Lower lobe of right lung (tissue), 2 donors: ENCODE results near the gene SPATA25. TPM values are rescaled to one million over a fixed set of nuclear protein-coding genes. Genes with fewer than 3 reads are reported as not detected.
"Not testable (repeated sequence)": the region's sequence is repeated elsewhere in the genome, so short reads cannot be mapped to it uniquely, and the experiment has no call there.

Experiments used
- ATAC-seq, 2 donors: fragments of 200-7000 bp; cut with Tn5 transposase; one replicate each; pipeline ENCODE4 v1.9.1; 2020 to 2022; ENCODE audit warnings: mild to moderate bottlenecking in 2 of 2, moderate library complexity in 2 of 2
- DNase-seq: peaks from one replicate; pipeline ENCODE4 v3.0.0-alpha.2; 2020
- H3K27ac ChIP-seq: fragments of 200-600 bp; one replicate; pipeline ENCODE4 v1.8.0; 2022
- H3K27me3 ChIP-seq: fragments of 200-600 bp; one replicate; pipeline ENCODE4 v1.8.0; 2022; ENCODE audit warnings: low read depth
- H3K36me3 ChIP-seq: fragments of 200-600 bp; one replicate; pipeline ENCODE4 v1.8.0; 2022; ENCODE audit warnings: mild to moderate bottlenecking
- H3K4me1 ChIP-seq: fragments of 200-600 bp; one replicate; pipeline ENCODE4 v1.8.0; 2022
- H3K4me3 ChIP-seq: fragments of 200-600 bp; one replicate; pipeline ENCODE4 v1.8.0; 2022; ENCODE audit warnings: mild to moderate bottlenecking
- H3K9me3 ChIP-seq: fragments of 200-600 bp; one replicate; pipeline ENCODE4 v1.8.0; 2022
- intact Hi-C: fragments of 100-400 bp; cut with DNase I; formaldehyde crosslinking; loops from one replicate; pipeline ENCODE4 v1.11.0; 2022
- total RNA-seq: library from RNA; stranded (reverse); fragmentation: NEBNext Ultra II Directional; extraction: Animal tissue kit (Norgen Biotek cat#: 25700); gene quantifications from one replicate; pipeline ENCODE4 v1.2.1, GENCODE V29; 2021
- TF ChIP-seq, protein P1 (sequence below): fragments of 200-600 bp; IDR thresholded peaks from one replicate; pipeline ENCODE4 v1.8.0; 2022; ENCODE audit warnings: antibody characterized with exemption, mild to moderate bottlenecking
- donor health status: DM: no; HTN: yes; CAD: no; lungs with severe emphysema.

The SPATA25 gene
- total RNA-seq, 1 donor from 2014 or later, result 1.1 TPM

DNA sequence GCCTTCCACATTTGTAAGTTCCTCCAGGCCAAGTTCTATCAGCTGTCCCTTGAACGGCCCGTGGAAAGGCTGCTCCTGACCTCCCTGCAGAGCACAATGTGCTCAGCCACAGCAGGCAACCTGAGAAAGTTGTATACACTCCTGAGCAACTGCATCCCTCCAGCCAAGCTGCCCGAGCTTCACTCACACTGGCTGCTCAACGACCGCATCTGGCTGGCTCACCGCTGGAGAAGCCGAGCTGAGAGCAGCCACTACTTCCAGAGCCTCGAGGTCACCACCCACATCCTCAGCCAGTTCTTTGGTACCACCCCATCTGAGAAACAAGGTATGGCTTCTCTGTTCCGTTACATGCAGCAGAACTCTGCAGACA lies 4.3 kb downstream of the SPATA25 start:
- ATAC-seq (no peak), DNase-seq (no peak)
- TF ChIP-seq, protein P1, sequence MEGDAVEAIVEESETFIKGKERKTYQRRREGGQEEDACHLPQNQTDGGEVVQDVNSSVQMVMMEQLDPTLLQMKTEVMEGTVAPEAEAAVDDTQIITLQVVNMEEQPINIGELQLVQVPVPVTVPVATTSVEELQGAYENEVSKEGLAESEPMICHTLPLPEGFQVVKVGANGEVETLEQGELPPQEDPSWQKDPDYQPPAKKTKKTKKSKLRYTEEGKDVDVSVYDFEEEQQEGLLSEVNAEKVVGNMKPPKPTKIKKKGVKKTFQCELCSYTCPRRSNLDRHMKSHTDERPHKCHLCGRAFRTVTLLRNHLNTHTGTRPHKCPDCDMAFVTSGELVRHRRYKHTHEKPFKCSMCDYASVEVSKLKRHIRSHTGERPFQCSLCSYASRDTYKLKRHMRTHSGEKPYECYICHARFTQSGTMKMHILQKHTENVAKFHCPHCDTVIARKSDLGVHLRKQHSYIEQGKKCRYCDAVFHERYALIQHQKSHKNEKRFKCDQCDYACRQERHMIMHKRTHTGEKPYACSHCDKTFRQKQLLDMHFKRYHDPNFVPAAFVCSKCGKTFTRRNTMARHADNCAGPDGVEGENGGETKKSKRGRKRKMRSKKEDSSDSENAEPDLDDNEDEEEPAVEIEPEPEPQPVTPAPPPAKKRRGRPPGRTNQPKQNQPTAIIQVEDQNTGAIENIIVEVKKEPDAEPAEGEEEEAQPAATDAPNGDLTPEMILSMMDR, result no peak
- no peaks in the 10 kb centered on the region for H3K9me3 ChIP-seq
- peaks cover 8% of the 10 kb centered on the region for H3K4me1 ChIP-seq
- no peak overlapping the region for H3K27ac ChIP-seq
- peaks cover 56% of the 10 kb centered on the region for H3K36me3 ChIP-seq
- H3K4me3 ChIP-seq, result no peak overlapping the region
- intact Hi-C loops, result no loop called here
- H3K27me3 ChIP-seq, result no peaks in the 10 kb centered on the region

DNA sequence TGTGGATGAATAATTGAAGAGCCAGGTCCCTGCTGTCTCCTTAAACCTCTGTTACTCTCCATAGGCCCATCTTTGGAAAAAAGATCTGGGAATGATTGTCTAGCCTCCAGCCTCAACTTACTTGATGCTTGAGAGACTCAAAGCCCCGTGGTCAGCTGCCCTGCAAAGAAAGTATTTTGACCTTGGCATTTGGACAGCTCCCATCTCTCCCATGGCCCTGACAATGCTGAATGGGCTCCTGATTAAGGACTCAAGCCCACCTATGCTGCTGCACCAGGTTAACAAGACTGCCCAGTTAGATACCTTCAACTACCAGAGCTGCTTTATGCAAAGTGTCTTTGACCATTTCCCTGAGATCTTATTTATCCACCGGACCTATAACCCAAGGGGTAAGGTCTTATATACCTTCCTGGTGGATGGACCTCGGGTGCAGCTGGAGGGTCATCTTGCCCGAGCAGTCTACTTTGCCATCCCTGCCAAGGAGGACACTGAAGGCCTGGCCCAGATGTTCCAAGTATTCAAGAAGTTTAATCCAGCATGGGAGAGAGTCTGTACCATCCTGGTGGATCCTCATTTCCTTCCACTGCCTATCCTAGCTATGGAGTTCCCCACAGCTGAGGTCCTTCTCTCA lies 4.8 kb downstream of the SPATA25 start:
- H3K27ac ChIP-seq, result no peak overlapping the region
- H3K27me3 ChIP-seq, result no peaks in the 10 kb centered on the region
- TF ChIP-seq, protein P1, result no peak
- H3K4me3 ChIP-seq, result no peak overlapping the region
- peaks cover 61% of the 10 kb centered on the region for H3K36me3 ChIP-seq
- DNase-seq (no peak), ATAC-seq (no peak)
- intact Hi-C loops, result no loop called here
- H3K4me1 ChIP-seq, result peaks cover 8% of the 10 kb centered on the region
- H3K9me3 ChIP-seq, result no peaks in the 10 kb centered on the region

DNA sequence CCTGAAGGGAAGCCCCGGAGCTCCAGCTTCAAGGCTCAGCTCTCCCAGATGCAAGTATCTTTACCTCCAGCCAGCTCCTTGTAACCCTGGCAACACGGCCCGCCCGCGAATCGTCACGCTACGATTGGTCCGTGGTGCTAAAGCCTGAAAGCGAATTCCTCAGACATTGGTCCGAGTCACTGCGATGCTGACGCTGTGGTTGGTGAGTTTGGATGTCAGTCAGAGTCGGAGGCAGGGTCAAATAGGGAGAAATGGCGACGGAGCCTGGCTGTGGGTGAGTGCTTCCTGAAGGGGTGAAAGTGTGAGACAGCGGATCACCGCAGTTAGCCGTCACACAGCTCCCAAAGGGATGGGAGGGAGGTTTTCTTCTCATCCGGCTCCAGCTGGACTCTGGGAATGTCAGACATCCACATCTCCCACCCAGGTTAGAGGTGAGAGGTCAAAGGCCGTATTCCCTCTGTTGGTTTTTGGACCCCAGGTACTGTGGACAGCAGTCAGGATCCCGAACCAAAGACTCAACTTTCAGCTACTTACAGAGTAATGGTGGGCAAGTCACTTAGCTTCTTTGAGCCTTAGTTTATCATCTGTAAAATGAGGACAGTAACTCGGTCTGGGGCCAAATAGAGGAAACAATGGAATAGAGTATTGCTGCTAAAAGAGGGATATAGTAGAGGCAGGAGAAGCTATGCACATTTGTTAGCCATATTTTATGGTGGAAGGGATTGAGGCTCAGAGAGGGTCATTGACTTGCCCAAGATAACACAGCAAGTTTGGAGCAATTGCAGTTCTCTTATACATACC lies 6.2 kb downstream of the SPATA25 start, which contains the start of gene ZSWIM1:
Gene ZSWIM1, plus strand, starts transcription at position 240 of the 801 bp plus-strand sequence. CDS start 1,366 bp downstream, outside the sequence.
- H3K27ac ChIP-seq, result peak within 1 kb of the TSS; percentile 79
- intact Hi-C loops, result no loop called here
- H3K9me3 ChIP-seq, result no peaks in the 10 kb centered on the region
- DNase-seq, result peak; percentile 98
- H3K36me3 ChIP-seq, result peaks cover 58% of the 10 kb centered on the region
- TF ChIP-seq, protein P1, result no peak
- H3K4me1 ChIP-seq, result peaks cover 8% of the 10 kb centered on the region
- peak within 1 kb of the TSS; percentile 69 for H3K4me3 ChIP-seq
- peak; percentile 98 to 100 for ATAC-seq
- H3K27me3 ChIP-seq, result no peaks in the 10 kb centered on the region

DNA sequence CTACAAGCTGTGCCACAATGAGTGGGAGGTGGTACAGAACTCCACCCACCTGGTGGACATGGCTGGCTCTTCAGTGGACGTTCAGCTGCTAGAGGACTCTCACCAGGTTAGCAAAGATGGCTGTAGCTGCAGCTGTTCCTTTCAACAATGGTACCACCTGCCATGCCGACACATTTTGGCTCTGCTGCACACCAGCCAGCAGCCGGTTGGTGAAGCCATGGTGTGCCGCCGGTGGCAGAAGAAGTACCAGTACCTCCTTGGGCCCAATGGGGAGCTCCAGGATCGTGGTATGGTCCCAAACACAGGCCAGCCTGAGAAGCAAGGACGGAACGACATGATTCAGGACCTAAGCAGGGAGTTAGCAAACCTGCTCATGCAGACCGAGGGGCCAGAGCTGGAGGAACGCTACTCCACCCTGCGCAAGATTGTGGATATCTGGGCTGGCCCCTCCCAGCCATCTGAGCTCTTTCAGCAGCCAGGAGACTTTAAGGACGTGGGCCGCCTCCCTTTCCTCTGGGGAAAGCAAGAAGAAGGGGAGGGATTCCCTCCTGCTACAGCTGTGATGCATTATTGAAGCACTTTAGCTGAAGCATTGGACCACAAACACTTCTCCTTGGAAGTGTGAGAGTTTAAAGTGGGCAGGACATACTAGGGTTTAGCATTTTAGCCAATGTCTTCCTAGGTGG lies 9.2 kb downstream of the SPATA25 start:
- H3K36me3 ChIP-seq, result peaks cover 33% of the 10 kb centered on the region
- H3K4me1 ChIP-seq, result peaks cover 8% of the 10 kb centered on the region
- no peaks in the 10 kb centered on the region for H3K27me3 ChIP-seq
- no peaks in the 10 kb centered on the region for H3K9me3 ChIP-seq
- intact Hi-C loops, result no loop called here
- no peak overlapping the region for H3K27ac ChIP-seq
- DNase-seq, result no peak
- no peak overlapping the region for H3K4me3 ChIP-seq
- ATAC-seq, result no peak
- TF ChIP-seq, protein P1, result no peak

DNA sequence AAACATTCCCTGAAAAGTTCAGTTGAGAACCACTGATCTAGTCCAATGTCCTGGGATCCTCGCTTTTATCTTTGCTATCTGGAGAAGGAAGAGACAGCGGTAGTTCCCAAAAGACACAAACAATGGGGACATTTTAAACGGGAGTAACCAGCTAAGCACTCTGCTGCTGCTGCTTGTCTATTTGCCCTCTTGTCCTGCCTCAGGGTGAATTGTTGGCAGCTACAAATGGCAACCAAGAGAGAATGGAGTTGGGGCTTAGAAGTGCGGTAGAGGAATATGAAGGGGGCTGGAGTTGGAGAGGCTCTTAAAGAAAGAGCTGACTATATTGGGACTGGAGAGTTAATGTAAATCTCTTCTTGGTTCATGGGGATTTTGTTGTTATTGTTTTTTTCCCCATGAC lies 12.8 kb downstream of the SPATA25 start:
- H3K36me3 ChIP-seq, result peaks cover 22% of the 10 kb centered on the region
- intact Hi-C loops, result no loop called here
- no peaks in the 10 kb centered on the region for H3K27me3 ChIP-seq
- H3K4me1 ChIP-seq, result no peaks in the 10 kb centered on the region
- TF ChIP-seq, protein P1, result no peak
- H3K9me3 ChIP-seq, result no peaks in the 10 kb centered on the region
- H3K27ac ChIP-seq, result no peak overlapping the region
- no peak for DNase-seq
- ATAC-seq, result no peak
- no peak overlapping the region for H3K4me3 ChIP-seq

DNA sequence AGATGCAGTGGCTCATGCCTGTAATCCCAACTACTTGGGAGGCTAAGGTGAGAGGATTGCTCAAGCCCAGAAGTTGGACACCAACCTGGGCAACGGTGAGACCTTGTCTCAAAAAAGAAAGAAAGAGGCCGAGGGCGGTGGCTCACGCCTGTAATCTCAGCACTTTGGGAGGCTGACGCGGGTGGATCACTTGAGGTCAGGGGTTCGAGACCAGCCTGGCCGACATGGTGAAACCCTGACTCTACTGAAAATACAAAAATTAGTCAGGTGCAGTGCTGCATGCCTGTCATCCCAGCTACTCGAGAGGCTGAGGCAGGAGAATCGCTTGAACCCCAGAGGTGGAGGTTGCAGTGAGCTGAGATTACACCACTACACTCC lies 13.3 kb downstream of the SPATA25 start:
- intact Hi-C loops, H3K4me1 ChIP-seq, H3K27ac ChIP-seq, H3K9me3 ChIP-seq, DNase-seq, H3K27me3 ChIP-seq, ATAC-seq, H3K4me3 ChIP-seq: not testable (repeated sequence)
- peaks cover 22% of the 10 kb centered on the region for H3K36me3 ChIP-seq
